PC-3 (cell line): ENCODE data around the gene NTRK1. TPM values are rescaled to one million over a fixed set of nuclear protein-coding genes. Genes with fewer than 3 reads are reported as not detected.

Experiments used
- ATAC-seq: fragments of 200-7000 bp; cut with Tn5 transposase; 2 replicates; pipeline ENCODE4 v1.9.1; 2020; ENCODE audit warnings: mild to moderate bottlenecking, moderate library complexity
- BruUV-seq: library from RNA; stranded (reverse); fragments of 400-500 nt; replicated peaks from 2 replicates; lab custom pipeline; 2021; lab: Mats Ljungman, UMichigan
- CTCF ChIA-PET: fragments of 300-600 bp; sonication (Branson Sonifier 250); formaldehyde crosslinking; loops from one replicate; lab custom pipeline; 2022; ENCODE audit warnings: antibody characterized with exemption; lab: Charles Lee
- POLR2A ChIA-PET: fragments of 300-600 bp; sonication (Branson Sonifier 250); formaldehyde crosslinking; loops from one replicate; lab custom pipeline; 2022; ENCODE audit warnings: antibody characterized with exemption; ENCODE audit not compliant: unreplicated experiment; lab: Charles Lee
- DNase-seq: peaks from one replicate; pipeline ENCODE4 v3.0.0-alpha.2; 2015
- H2AFZ ChIP-seq: fragments of 300-600 bp; sonication (generic); 2 replicates; pipeline ENCODE4 v1.6.0; 2016; ENCODE audit warnings: antibody characterized with exemption, low read length
- H3F3A ChIP-seq: fragments of 300-600 bp; sonication (generic); one replicate; pipeline ENCODE4 v1.6.0; 2017; ENCODE audit warnings: antibody characterized with exemption, low read length, control low read depth, mild to moderate bottlenecking; ENCODE audit not compliant: unreplicated experiment
- H3K27ac ChIP-seq: fragments of 300-600 bp; sonication (generic); 2 replicates; pipeline ENCODE4 v1.5.1; 2016; ENCODE audit warnings: mild to moderate bottlenecking, low read length
- H3K27me3 ChIP-seq: fragments of 300-600 bp; sonication (generic); 2 replicates; pipeline ENCODE4 v1.6.1; 2016; ENCODE audit warnings: low read length, mixed read lengths
- H3K36me3 ChIP-seq: fragments of 300-600 bp; sonication (generic); 2 replicates; pipeline ENCODE4 v1.6.1; 2016; ENCODE audit warnings: low read depth, mixed run types, low read length, mixed read lengths
- H3K4me1 ChIP-seq: fragments of 300-600 bp; sonication (generic); 2 replicates; pipeline ENCODE4 v1.5.1; 2016; ENCODE audit warnings: low read length; ENCODE audit not compliant: insufficient read depth
- H3K4me2 ChIP-seq: fragments of 300-600 bp; sonication (generic); 2 replicates; pipeline ENCODE4 v1.6.0; 2016; ENCODE audit warnings: low read length
- H3K4me3 ChIP-seq: fragments of 300-600 bp; sonication (generic); 2 replicates; pipeline ENCODE4 v1.5.1; 2016; ENCODE audit warnings: mild to moderate bottlenecking, low read length, mixed read lengths
- H3K79me2 ChIP-seq: fragments of 300-600 bp; sonication (generic); 2 replicates; pipeline ENCODE4 v1.6.1; 2017; ENCODE audit warnings: low read length, mixed read lengths
- H3K9ac ChIP-seq: fragments of 300-600 bp; sonication (generic); 2 replicates; pipeline ENCODE4 v1.6.0; 2016; ENCODE audit warnings: mild to moderate bottlenecking, low read length
- H3K9me2 ChIP-seq: fragments of 300-600 bp; sonication (generic); replicated peaks from 2 replicates; pipeline ENCODE4 v1.6.1; 2016; ENCODE audit warnings: mixed run types, low read length, mixed read lengths
- H3K9me3 ChIP-seq: fragments of 300-600 bp; sonication (generic); 2 replicates; pipeline ENCODE4 v1.6.1; 2016; ENCODE audit warnings: low read length, mixed read lengths
- H4K20me1 ChIP-seq: fragments of 300-600 bp; sonication (generic); 2 replicates; pipeline ENCODE4 v1.6.1; 2016; ENCODE audit warnings: low read length, mixed read lengths
- EZH2 ChIP-seq: fragments of 300-600 bp; sonication (generic); IDR thresholded peaks from one replicate; pipeline ENCODE4 v1.6.1; 2017; ENCODE audit warnings: antibody characterized with exemption, mild to moderate bottlenecking, low read length; ENCODE audit not compliant: unreplicated experiment
- EZH2phosphoT487 ChIP-seq: fragments of 300-600 bp; sonication (generic); IDR thresholded peaks from 2 replicates; pipeline ENCODE4 v1.6.1; 2018; ENCODE audit warnings: mild to moderate bottlenecking, antibody characterized with exemption, low read length, borderline replicate concordance
- intact Hi-C: fragments of 100-400 bp; cut with micrococcal nuclease; formaldehyde crosslinking; loops from 2 replicates; pipeline ENCODE4 v1.9.0; 2023
- total RNA-seq: library from RNA; depleted of rRNA; stranded (reverse); fragments of >200 nt; gene quantifications from 2 replicates; pipeline ENCODE4 v1.2.3, GENCODE V29; 2014
- TF ChIP-seq, protein P1 (sequence below): fragments of 300-600 bp; sonication (generic); conservative IDR thresholded peaks from 2 replicates; pipeline ENCODE4 v1.5.1; 2017; ENCODE audit warnings: antibody characterized with exemption, low read depth, mild to moderate bottlenecking, low read length

NTRK1 gene
- total RNA-seq, 1 experiment from 2014 or later, result 0.15 TPM

DNA sequence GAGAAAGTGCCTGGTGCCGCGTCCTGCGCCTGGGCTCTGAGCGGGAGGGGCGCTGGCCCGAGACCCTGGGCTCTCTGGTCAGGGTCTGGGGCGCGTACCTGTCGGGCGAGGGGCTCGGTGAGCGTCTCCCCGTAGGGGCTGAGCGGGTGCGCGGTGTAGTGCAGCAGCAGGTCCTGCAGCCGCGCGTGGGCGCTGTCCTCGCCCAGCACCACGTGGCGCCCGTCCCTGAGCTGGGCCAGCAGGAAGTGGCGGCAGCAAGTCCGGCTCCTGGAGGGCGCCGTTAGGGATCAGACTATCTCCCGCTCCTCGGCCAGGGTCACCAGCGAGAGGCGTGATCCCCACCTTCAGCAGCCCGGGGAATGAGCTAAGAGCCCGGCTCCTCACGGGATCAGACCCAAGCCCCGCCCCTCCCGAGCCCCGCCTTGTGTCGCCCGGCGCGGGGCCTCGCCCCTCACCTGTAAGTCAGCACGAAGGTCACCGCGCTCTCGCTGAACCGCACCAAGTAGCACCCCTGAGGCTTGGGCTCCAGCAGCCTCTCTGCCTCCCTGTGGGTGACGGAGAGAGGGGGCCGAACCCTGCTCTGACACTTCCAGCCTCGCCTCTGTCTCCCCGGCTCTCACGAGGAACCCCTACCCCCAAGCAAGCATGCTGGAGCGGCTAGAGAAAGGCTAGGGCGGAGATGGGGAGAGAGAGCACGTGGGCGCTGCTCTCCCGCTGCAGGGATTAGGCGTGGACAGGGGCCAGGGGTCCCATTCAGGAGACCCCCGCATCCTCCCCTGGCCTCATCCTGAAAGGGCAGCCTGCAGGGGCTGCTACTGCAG is 46.7 kb upstream of the NTRK1 start:
- intact Hi-C loops, result no loop called here
- peak overlapping the region; percentile 82 for H3K4me2 ChIP-seq

DNA sequence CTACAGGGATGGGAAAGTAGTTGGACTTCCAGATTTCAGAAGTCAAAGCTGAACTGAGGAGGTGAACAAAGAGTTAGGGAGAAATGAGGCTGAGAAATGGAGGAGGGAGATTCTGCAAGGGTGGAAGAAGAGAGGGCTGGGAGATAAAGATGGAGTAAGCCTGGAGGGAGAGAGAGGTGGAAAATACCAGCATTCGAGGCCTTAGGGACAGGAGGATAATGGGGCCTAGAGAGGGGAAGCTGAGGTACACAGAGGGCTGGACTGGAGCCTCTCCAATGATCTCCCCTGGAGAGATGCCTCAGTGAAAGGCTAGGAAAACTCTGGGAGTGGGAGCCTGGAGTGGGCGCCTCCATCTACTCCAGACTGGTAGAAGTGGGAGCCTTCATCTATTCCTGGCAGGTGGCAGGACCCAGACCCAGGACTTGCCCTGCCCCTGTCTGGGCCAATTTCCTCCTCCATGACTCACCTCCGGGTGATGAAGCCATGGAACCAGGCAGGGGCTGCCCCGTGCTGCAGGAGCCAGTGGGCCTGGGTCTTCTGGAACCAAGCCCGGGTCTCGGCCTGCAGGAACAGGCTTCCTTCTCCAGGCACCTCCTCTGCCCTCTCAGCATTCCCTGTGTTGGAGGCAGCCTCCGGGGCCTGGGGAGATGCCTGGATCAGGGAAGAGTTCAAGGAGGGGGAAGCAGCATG is 45.9 kb upstream of the NTRK1 start:
- no peaks in the 10 kb centered on the region for H3K36me3 ChIP-seq
- POLR2A ChIA-PET, result no interaction called here
- DNase-seq (peak; percentile 57), ATAC-seq (peak; percentile 61)
- H3K4me2 ChIP-seq, result peak overlapping the region; percentile 82
- CTCF ChIA-PET, result interaction anchor here (0.6 to 0.7 kb wide), 2 partner anchors 45 to 78 kb away, joined by 9 to 12 read pairs; no protein-coding TSS in a partner anchor
- H3K9me3 ChIP-seq, result no peaks in the 10 kb centered on the region
- H3F3A ChIP-seq, result no peaks in the 10 kb centered on the region
- intact Hi-C loops, result no loop called here
- H3K4me1 ChIP-seq, result peaks cover 45% of the 10 kb centered on the region
- H3K4me3 ChIP-seq, result no peak overlapping the region
- no TSS peak for BruUV-seq
- H2AFZ ChIP-seq, result peak overlapping the region; percentile 75; the same call in 1 of the 2 replicates
- peak overlapping the region; percentile 66 for H3K9ac ChIP-seq
- H4K20me1 ChIP-seq, result no peaks in the 10 kb centered on the region
- no peaks in the 10 kb centered on the region for H3K27me3 ChIP-seq
- no peaks in the 10 kb centered on the region for H3K9me2 ChIP-seq
- no peaks in the 10 kb centered on the region for H3K79me2 ChIP-seq
- H3K27ac ChIP-seq, result peak overlapping the region; percentile 83
- TF ChIP-seq EZH2 (no peak), EZH2phosphoT487 (no peak)
- TF ChIP-seq, protein P1, sequence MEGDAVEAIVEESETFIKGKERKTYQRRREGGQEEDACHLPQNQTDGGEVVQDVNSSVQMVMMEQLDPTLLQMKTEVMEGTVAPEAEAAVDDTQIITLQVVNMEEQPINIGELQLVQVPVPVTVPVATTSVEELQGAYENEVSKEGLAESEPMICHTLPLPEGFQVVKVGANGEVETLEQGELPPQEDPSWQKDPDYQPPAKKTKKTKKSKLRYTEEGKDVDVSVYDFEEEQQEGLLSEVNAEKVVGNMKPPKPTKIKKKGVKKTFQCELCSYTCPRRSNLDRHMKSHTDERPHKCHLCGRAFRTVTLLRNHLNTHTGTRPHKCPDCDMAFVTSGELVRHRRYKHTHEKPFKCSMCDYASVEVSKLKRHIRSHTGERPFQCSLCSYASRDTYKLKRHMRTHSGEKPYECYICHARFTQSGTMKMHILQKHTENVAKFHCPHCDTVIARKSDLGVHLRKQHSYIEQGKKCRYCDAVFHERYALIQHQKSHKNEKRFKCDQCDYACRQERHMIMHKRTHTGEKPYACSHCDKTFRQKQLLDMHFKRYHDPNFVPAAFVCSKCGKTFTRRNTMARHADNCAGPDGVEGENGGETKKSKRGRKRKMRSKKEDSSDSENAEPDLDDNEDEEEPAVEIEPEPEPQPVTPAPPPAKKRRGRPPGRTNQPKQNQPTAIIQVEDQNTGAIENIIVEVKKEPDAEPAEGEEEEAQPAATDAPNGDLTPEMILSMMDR, result no peak

More for the DNA sequence above, 46.7 kb upstream of the NTRK1 start:
- H3K4me3 ChIP-seq, result peak overlapping the region; percentile 59
- TF ChIP-seq, protein P1, result peak; percentile 68
- TF ChIP-seq EZH2phosphoT487, result no peak
- TF ChIP-seq EZH2, result no peak
- ATAC-seq, result peak; percentile 62
- H3K9ac ChIP-seq, result peak overlapping the region; percentile 66
- H2AFZ ChIP-seq, result peak overlapping the region; percentile 75
- no TSS peak for BruUV-seq
- H3K79me2 ChIP-seq, result no peaks in the 10 kb centered on the region
- no peaks in the 10 kb centered on the region for H3K9me2 ChIP-seq
- ChIA-PET CTCF (interaction anchor here (0.6 to 1.2 kb wide), 4 partner anchors 46 to 114 kb away, joined by 3 to 12 read pairs (median 6); no protein-coding TSS in a partner anchor), POLR2A (no interaction called here)
- H3K4me1 ChIP-seq, result peaks cover 45% of the 10 kb centered on the region
- no peaks in the 10 kb centered on the region for H3K9me3 ChIP-seq
- H3F3A ChIP-seq, result no peaks in the 10 kb centered on the region
- H3K27ac ChIP-seq, result peak overlapping the region; percentile 83
- H4K20me1 ChIP-seq, result no peaks in the 10 kb centered on the region
- peak; percentile 64 for DNase-seq
- no peaks in the 10 kb centered on the region for H3K36me3 ChIP-seq
- no peaks in the 10 kb centered on the region for H3K27me3 ChIP-seq
